Gastroesophageal sphincter (tissue), 3 donors: ENCODE measurements around the gene ZNHIT3.

ENCODE experiments used
- CTCF ChIP-seq, 4 experiments: fragments of 200-600 bp in 2 of 4; fragments of 450-650 bp in 2 of 4; sonication (generic) in 1 of 4; IDR thresholded peaks; one replicate each; pipeline ENCODE4 v1.5.1; 2017 to 2019; ENCODE audit warnings: antibody characterized with exemption in 4 of 4, mild to moderate bottlenecking in 2 of 4, moderate library complexity in 2 of 4
- POLR2A ChIP-seq, 2 donors: fragments of 450-650 bp; IDR thresholded peaks; one replicate each; pipeline ENCODE4 v1.6.1; 2017; ENCODE audit warnings: antibody characterized with exemption in 2 of 2, mild to moderate bottlenecking in 2 of 2, moderate library complexity in 1 of 2
- POLR2AphosphoS5 ChIP-seq: sonication (generic); formaldehyde crosslinking; IDR thresholded peaks from one replicate; pipeline ENCODE4 v1.6.1; 2017; ENCODE audit warnings: antibody characterized with exemption

- TF ChIP-seq POLR2AphosphoS5 (no peak), CTCF (IDR thresholded peaks at IDR 0.05) (no peak), POLR2A (IDR thresholded peaks at IDR 0.05) (no peak)
These were observed 46.0 kb downstream of the ZNHIT3 start for GRCh38 chr17:36532435-36532975.
